ENCODE data around the gene STK4. TPM values are rescaled to one million over a fixed set of nuclear protein-coding genes. Genes with fewer than 3 reads are reported as not detected.

STK4 gene
- total RNA-seq, 1 donor: 372 TPM

- Histone ChIP-seq H3K27me3 (ENCODE audit: insufficient read depth, low read length) (peaks cover 46% of the 10 kb centered on the region), H3K4me1 (ENCODE audit: insufficient read depth, low read length) (peaks cover 22% of the 10 kb centered on the region), H3K4me3 (ENCODE audit: low read length) (no peak overlapping the region), H3K9me3 (ENCODE audit: low read depth, low read length) (no peaks in the 10 kb centered on the region)
Observed at GRCh38 chr20:45101333-45101850, 135.1 kb downstream of the STK4 start.

- H3K4me3 ChIP-seq (ENCODE audit: low read length): no peak overlapping the region
- peaks cover 35% of the 10 kb centered on the region for H3K27me3 ChIP-seq (ENCODE audit: insufficient read depth, low read length)
- no peaks in the 10 kb centered on the region for H3K9me3 ChIP-seq (ENCODE audit: low read depth, low read length)
- peaks cover 14% of the 10 kb centered on the region for H3K4me1 ChIP-seq (ENCODE audit: insufficient read depth, low read length)
Observed at GRCh38 chr20:45103072-45103471, 136.8 kb downstream of the STK4 start.

DNA sequence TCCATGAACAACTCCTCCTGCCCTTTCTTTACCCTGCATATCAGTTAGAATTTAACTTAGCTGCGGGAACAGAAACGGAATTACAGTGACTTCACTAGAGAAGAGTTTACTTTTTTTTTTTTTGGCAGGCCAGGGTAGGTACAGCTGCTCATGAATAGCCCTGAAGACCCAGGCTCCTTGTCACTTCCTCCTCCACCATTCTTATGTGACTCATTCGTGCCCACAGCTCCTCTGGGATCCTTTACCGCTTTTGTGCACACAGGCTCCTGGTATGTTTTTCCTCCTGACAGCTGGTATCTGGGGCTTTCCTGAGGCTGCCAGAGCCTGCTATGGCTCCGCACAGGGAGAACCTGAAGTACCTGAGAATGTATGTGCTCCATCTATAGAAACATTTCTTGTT, 138.5 kb downstream of the STK4 start:
- Histone ChIP-seq H3K9me3 (ENCODE audit: low read depth, low read length) (no peaks in the 10 kb centered on the region), H3K4me3 (ENCODE audit: low read length) (no peak overlapping the region), H3K4me1 (ENCODE audit: insufficient read depth, low read length) (peaks cover 7% of the 10 kb centered on the region), H3K27me3 (ENCODE audit: insufficient read depth, low read length) (peaks cover 19% of the 10 kb centered on the region)

- Histone ChIP-seq H3K27me3 (ENCODE audit: insufficient read depth, low read length) (peaks cover 14% of the 10 kb centered on the region), H3K4me3 (ENCODE audit: low read length) (no peak overlapping the region), H3K4me1 (ENCODE audit: insufficient read depth, low read length) (peaks cover 7% of the 10 kb centered on the region), H3K9me3 (ENCODE audit: low read depth, low read length) (no peaks in the 10 kb centered on the region)
Observed at GRCh38 chr20:45105317-45105716, 139.0 kb downstream of the STK4 start.

DNA sequence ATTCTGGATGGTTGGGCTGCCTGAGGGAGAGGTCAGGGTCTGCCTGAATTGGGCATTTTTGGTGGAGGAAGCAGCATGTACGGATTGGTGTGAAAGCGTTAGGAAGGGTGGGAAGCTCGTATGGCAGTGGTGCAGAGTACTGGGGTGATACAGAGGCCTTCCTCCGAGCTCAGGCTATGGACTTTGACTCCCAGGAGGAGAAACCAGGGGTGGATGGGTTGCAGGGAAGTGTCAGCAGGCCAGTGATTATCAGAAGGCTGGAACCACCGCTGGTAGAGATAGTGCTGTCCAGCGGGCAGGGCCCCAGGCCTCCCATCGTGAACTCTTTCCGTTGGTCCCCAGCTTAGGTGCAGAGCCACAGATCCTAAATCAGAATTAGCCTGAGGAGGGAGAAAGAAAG, 143.3 kb downstream of the STK4 start:
- Histone ChIP-seq H3K4me3 (ENCODE audit: low read length) (no peak overlapping the region), H3K27me3 (ENCODE audit: insufficient read depth, low read length) (no peaks in the 10 kb centered on the region), H3K9me3 (ENCODE audit: low read depth, low read length) (no peaks in the 10 kb centered on the region), H3K4me1 (ENCODE audit: insufficient read depth, low read length) (no peaks in the 10 kb centered on the region)

DNA sequence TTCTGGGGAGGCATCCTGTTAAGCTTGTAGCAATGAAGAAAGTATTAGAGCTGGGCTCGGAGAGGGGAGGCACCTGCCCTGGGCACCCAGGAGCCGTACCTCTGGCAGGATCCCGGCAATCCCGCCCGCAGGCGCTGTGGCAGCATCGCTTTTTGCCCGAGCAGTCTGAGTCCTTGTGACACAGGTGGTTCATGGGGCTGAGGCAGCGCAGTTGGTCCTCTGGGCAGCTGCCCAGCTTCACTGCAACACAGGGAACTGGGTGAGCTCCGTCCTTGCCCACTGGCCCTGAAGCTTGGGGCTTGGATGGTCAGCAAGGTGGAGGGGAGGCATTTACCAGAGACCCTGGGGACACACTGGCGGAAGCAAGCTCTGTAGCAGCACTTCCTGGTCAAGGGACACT, 144.0 kb downstream of the STK4 start:
- no peaks in the 10 kb centered on the region for H3K9me3 ChIP-seq (ENCODE audit: low read depth, low read length)
- no peaks in the 10 kb centered on the region for H3K4me1 ChIP-seq (ENCODE audit: insufficient read depth, low read length)
- H3K27me3 ChIP-seq (ENCODE audit: insufficient read depth, low read length): no peaks in the 10 kb centered on the region
- no peak overlapping the region for H3K4me3 ChIP-seq (ENCODE audit: low read length)

GRCh38 chr20:45111285-45111684, 145.0 kb downstream of the STK4 start:
- H3K27me3 ChIP-seq (ENCODE audit: insufficient read depth, low read length): no peaks in the 10 kb centered on the region
- no peaks in the 10 kb centered on the region for H3K4me1 ChIP-seq (ENCODE audit: insufficient read depth, low read length)
- H3K4me3 ChIP-seq (ENCODE audit: low read length): no peak overlapping the region
- no peaks in the 10 kb centered on the region for H3K9me3 ChIP-seq (ENCODE audit: low read depth, low read length)

GRCh38 chr20:45111799-45112471, 145.6 kb downstream of the STK4 start:
- H3K4me1 ChIP-seq (ENCODE audit: insufficient read depth, low read length): no peaks in the 10 kb centered on the region
- H3K27me3 ChIP-seq (ENCODE audit: insufficient read depth, low read length): no peaks in the 10 kb centered on the region
- H3K9me3 ChIP-seq (ENCODE audit: low read depth, low read length): no peaks in the 10 kb centered on the region
- no peak overlapping the region for H3K4me3 ChIP-seq (ENCODE audit: low read length)

DNA sequence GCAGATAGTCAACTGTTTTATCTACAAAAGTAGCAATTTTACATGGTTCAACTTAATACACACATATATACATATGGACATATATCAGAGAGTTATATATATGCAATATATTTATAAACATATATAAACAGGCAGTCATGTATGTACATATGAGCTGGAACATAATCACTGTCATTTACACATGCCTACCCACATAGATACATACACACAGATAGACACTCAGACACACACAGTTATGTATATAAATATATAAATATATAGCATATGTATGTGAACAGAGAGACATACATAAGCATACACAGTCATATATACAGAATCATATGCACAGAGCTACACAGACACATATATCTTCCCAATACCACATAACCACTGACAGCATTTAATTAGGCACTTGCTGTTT, 146.4 kb downstream of the STK4 start:
- Histone ChIP-seq H3K4me1 (ENCODE audit: insufficient read depth, low read length) (no peaks in the 10 kb centered on the region), H3K9me3 (ENCODE audit: low read depth, low read length) (no peaks in the 10 kb centered on the region), H3K4me3 (ENCODE audit: low read length) (no peak overlapping the region), H3K27me3 (ENCODE audit: insufficient read depth, low read length) (no peaks in the 10 kb centered on the region)

GRCh38 chr20:45113865-45114264, 147.6 kb downstream of the STK4 start:
- Histone ChIP-seq H3K9me3 (ENCODE audit: low read depth, low read length) (no peaks in the 10 kb centered on the region), H3K27me3 (ENCODE audit: insufficient read depth, low read length) (no peaks in the 10 kb centered on the region), H3K4me3 (ENCODE audit: low read length) (no peak overlapping the region), H3K4me1 (ENCODE audit: insufficient read depth, low read length) (no peaks in the 10 kb centered on the region)

- Histone ChIP-seq H3K4me3 (ENCODE audit: low read length) (no peak within 1 kb of the TSS), H3K27me3 (ENCODE audit: insufficient read depth, low read length) (no peaks in the 10 kb centered on the region), H3K9me3 (ENCODE audit: low read depth, low read length) (no peaks in the 10 kb centered on the region), H3K4me1 (ENCODE audit: insufficient read depth, low read length) (no peaks in the 10 kb centered on the region)
Observed at GRCh38 chr20:45114465-45115385, 148.4 kb downstream of the STK4 start, which contains the start of gene WFDC5. Gene WFDC5 (minus strand): TSS chr20:45115174. CDS start chr20:45115083, 91 bp downstream.

DNA sequence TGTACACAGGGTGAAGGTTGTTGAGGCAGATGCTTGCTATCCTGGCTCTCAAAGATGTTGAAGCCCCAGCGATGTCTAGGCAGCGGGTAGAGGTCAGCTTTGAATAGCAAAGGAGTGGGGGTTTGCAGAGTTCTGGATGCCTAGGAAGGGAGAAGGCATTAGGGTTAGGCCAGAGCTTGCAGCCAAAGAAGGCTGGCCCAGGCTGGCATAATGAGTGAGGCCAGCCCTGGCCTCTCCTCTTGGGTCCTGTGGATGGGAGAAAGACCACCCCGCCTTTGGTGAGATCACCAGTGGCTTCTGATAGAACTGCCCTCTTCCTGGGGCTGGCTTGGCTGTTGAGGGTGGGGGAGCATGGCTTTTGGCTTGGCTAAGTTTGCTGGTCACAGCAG, 149.1 kb downstream of the STK4 start:
- Histone ChIP-seq H3K9me3 (ENCODE audit: low read depth, low read length) (no peaks in the 10 kb centered on the region), H3K27me3 (ENCODE audit: insufficient read depth, low read length) (no peaks in the 10 kb centered on the region), H3K4me3 (ENCODE audit: low read length) (no peak overlapping the region), H3K4me1 (ENCODE audit: insufficient read depth, low read length) (no peaks in the 10 kb centered on the region)

- H3K27me3 ChIP-seq (ENCODE audit: insufficient read depth, low read length): no peaks in the 10 kb centered on the region
- H3K4me3 ChIP-seq (ENCODE audit: low read length): no peak overlapping the region
Observed at GRCh38 chr20:45115829-45116228, 149.5 kb downstream of the STK4 start.

GRCh38 chr20:45117581-45117980, 151.3 kb downstream of the STK4 start:
- Histone ChIP-seq H3K4me1 (ENCODE audit: insufficient read depth, low read length) (no peaks in the 10 kb centered on the region), H3K4me3 (ENCODE audit: low read length) (no peak overlapping the region), H3K9me3 (ENCODE audit: low read depth, low read length) (no peaks in the 10 kb centered on the region), H3K27me3 (ENCODE audit: insufficient read depth, low read length) (peaks cover under 1% of the 10 kb centered on the region)

More at GRCh38 chr20:45115829-45116228, 149.5 kb downstream of the STK4 start:
- Histone ChIP-seq H3K9me3 (ENCODE audit: low read depth, low read length) (no peaks in the 10 kb centered on the region), H3K4me1 (ENCODE audit: insufficient read depth, low read length) (no peaks in the 10 kb centered on the region)

GRCh38 chr20:45118028-45118427, 151.7 kb downstream of the STK4 start:
- H3K27me3 ChIP-seq (ENCODE audit: insufficient read depth, low read length): peaks cover 3% of the 10 kb centered on the region
- no peaks in the 10 kb centered on the region for H3K9me3 ChIP-seq (ENCODE audit: low read depth, low read length)
- no peak overlapping the region for H3K4me3 ChIP-seq (ENCODE audit: low read length)
- H3K4me1 ChIP-seq (ENCODE audit: insufficient read depth, low read length): no peaks in the 10 kb centered on the region

All from mononuclear cell (primary cell).